SK-N-SH (cell line): ENCODE results near the gene ZSWIM1. TPM values are rescaled to one million over a fixed set of nuclear protein-coding genes. Genes with fewer than 3 reads are reported as not detected.

Experiments used
- CTCF ChIA-PET: fragments of 300-600, 350-600 bp; formaldehyde crosslinking; extraction: SDS; loops from one replicate; lab custom pipeline; 2021; lab: Yijun Ruan, JAX
- POLR2A ChIA-PET: fragments of 350-600 bp; sonication (Branson Sonifier 250); formaldehyde crosslinking; extraction: SDS; loops from one replicate; lab custom pipeline; 2020; ENCODE audit warnings: antibody characterized with exemption, inconsistent platforms; lab: Yijun Ruan, JAX
- DNase-seq: peaks from one replicate; pipeline ENCODE4 v3.0.0; 2012
- H2AFZ ChIP-seq: fragments of 200-600 bp; sonication (generic); 2 replicates; pipeline ENCODE4 v1.8.1; 2016; ENCODE audit warnings: antibody characterized with exemption, mild to moderate bottlenecking, low read depth
- H3F3A ChIP-seq: fragments of 200-600 bp; sonication (generic); replicated peaks from 2 replicates; pipeline ENCODE3; 2016; ENCODE audit warnings: antibody characterized with exemption, mild to moderate bottlenecking; ENCODE audit not compliant: insufficient read depth
- H3K27ac ChIP-seq, 2 experiments: fragments of 200-500 bp in 1 of 2; fragments of 200-600 bp in 1 of 2; sonication (Bioruptor generic) in 1 of 2; sonication (generic), shearing (Covaris generic) in 1 of 2; 2 replicates each; pipeline versions ENCODE4 v1.5.1 to v1.6.1; 2014 to 2016; ENCODE audit warnings: low read depth in 2 of 2, inconsistent platforms in 1 of 2, low read length in 1 of 2, mild to moderate bottlenecking in 1 of 2, mixed read lengths in 1 of 2
- H3K27me3 ChIP-seq: fragments of 200-600 bp; sonication (generic), shearing (Covaris generic); 2 replicates; pipeline ENCODE4 v1.6.1; 2016; ENCODE audit warnings: mixed run types; ENCODE audit not compliant: insufficient read depth
- H3K36me3 ChIP-seq, 2 experiments: fragments of 200-500 bp in 1 of 2; fragments of 200-600 bp in 1 of 2; sonication (Bioruptor generic) in 1 of 2; sonication (generic) in 1 of 2; replicated peaks in 1 of 2; 2 replicates each; pipeline versions ENCODE3 to v1.5.1; 2014 to 2016; ENCODE audit warnings: low read length in 1 of 2, mild to moderate bottlenecking in 1 of 2; ENCODE audit not compliant: insufficient read depth in 2 of 2, control insufficient read depth in 1 of 2
- H3K4me1 ChIP-seq, 2 experiments: fragments of 200-500 bp in 1 of 2; fragments of 200-600 bp in 1 of 2; sonication (Bioruptor generic) in 1 of 2; sonication (generic), shearing (Covaris generic) in 1 of 2; 2 replicates each; pipeline versions ENCODE4 v1.5.1 to v1.6.1; 2014 to 2016; ENCODE audit warnings: low read depth in 1 of 2, low read length in 1 of 2, mixed run types in 1 of 2; ENCODE audit not compliant: insufficient read depth in 2 of 2, control insufficient read depth in 1 of 2
- H3K4me2 ChIP-seq: fragments of 200-600 bp; sonication (generic), shearing (Covaris generic); 2 replicates; pipeline ENCODE4 v1.6.1; 2017; ENCODE audit warnings: mixed run types
- H3K4me3 ChIP-seq, 2 experiments: fragments of 200-500 bp in 1 of 2; fragments of 200-600 bp in 1 of 2; sonication (Bioruptor generic) in 1 of 2; sonication (generic), shearing (Covaris generic) in 1 of 2; 2 replicates each; pipeline versions ENCODE4 v1.5.1 to v1.8.1; 2014 to 2016; ENCODE audit warnings: low read depth in 2 of 2, inconsistent platforms in 1 of 2, low read length in 1 of 2, mild to moderate bottlenecking in 1 of 2, mixed read lengths in 1 of 2, moderate library complexity in 1 of 2
- H3K79me2 ChIP-seq: fragments of 200-600 bp; sonication (generic); 2 replicates; pipeline ENCODE4 v1.8.1; 2017; ENCODE audit warnings: mild to moderate bottlenecking; ENCODE audit not compliant: insufficient read depth
- H3K9ac ChIP-seq: fragments of 200-600 bp; sonication (generic); 2 replicates; pipeline ENCODE4 v1.6.1; 2017; ENCODE audit warnings: mixed run types
- H3K9me2 ChIP-seq: fragments of 200-600 bp; sonication (generic); 2 replicates; pipeline ENCODE4 v1.6.1; 2017; ENCODE audit warnings: mixed run types
- H3K9me3 ChIP-seq: fragments of 200-600 bp; sonication (generic); 2 replicates; pipeline ENCODE4 v1.6.1; 2017; ENCODE audit warnings: mixed run types, mild to moderate bottlenecking, moderate library complexity
- H4K20me1 ChIP-seq: fragments of 200-600 bp; sonication (generic); 2 replicates; pipeline ENCODE4 v1.6.1; 2017; ENCODE audit warnings: mild to moderate bottlenecking, mixed run types; ENCODE audit not compliant: insufficient read depth
- EP300 ChIP-seq, 2 experiments: IDR thresholded peaks; 2 replicates each; pipeline versions ENCODE4 v1.4.0 to v1.6.1; 2012; ENCODE audit warnings: borderline replicate concordance in 1 of 2, low read depth in 1 of 2, low read length in 1 of 2
- EZH2phosphoT487 ChIP-seq: fragments of 200-600 bp; sonication (generic); IDR thresholded peaks from 2 replicates; pipeline ENCODE4 v1.6.1; 2017; ENCODE audit warnings: low read depth, mixed run types, mild to moderate bottlenecking, antibody characterized with exemption, moderate library complexity, borderline replicate concordance
- GABPA ChIP-seq: IDR thresholded peaks from 2 replicates; pipeline ENCODE4 v1.4.0; 2012; ENCODE audit warnings: low read depth, mild to moderate bottlenecking
- GATA2 ChIP-seq: sonication (generic); formaldehyde crosslinking; IDR thresholded peaks from 2 replicates; pipeline ENCODE4 v1.5.0; 2020; ENCODE audit warnings: mild to moderate bottlenecking, missing genetic modification reagents
- JUND ChIP-seq: IDR thresholded peaks from 2 replicates; pipeline ENCODE4 v1.4.0; 2012
- NFIC ChIP-seq: IDR thresholded peaks from 2 replicates; pipeline ENCODE4 v1.4.0; 2012; ENCODE audit warnings: borderline replicate concordance
- RAD21 ChIP-seq: IDR thresholded peaks from 2 replicates; pipeline ENCODE4 v1.6.1; 2012; ENCODE audit warnings: mild to moderate bottlenecking, low read length
- RXRA ChIP-seq: IDR thresholded peaks from 2 replicates; pipeline ENCODE4 v1.4.0; 2012; ENCODE audit warnings: low read depth, mild to moderate bottlenecking, borderline replicate concordance
- SMC3 ChIP-seq: IDR thresholded peaks from 2 replicates; pipeline ENCODE4 v1.6.1; 2012; ENCODE audit warnings: low read depth, low read length, improper control_type of control experiment
- TCF12 ChIP-seq: IDR thresholded peaks from 2 replicates; pipeline ENCODE4 v1.4.0; 2012
- TEAD4 ChIP-seq: IDR thresholded peaks from 2 replicates; pipeline ENCODE4 v1.4.0; 2012; ENCODE audit warnings: mild to moderate bottlenecking, borderline replicate concordance; ENCODE audit not compliant: insufficient read depth
- WGBS: methylation state at CpG from one replicate; pipeline ENCODE4 v1.1.6; 2017; ENCODE audit warnings: low lambda C conversion rate; 5-methylcytosine and 5-hydroxymethylcytosine counted together
- polyA plus RNA-seq, 3 experiments: library from polyadenylated mRNA; depleted of rRNA; stranded (reverse); fragments of >200 nt; gene quantifications; 2 replicates each; pipeline ENCODE4 v1.2.3, GENCODE V29; 2012
- TF ChIP-seq, protein P1 (sequence below): fragments of 150-350 bp; IDR thresholded peaks from 2 replicates; pipeline ENCODE4 v1.6.1; 2016; ENCODE audit warnings: mild to moderate bottlenecking, low read depth, low read length
- TF ChIP-seq, protein P2 (sequence below): IDR thresholded peaks from 2 replicates; pipeline ENCODE4; 2012
- TF ChIP-seq, protein P3 (sequence below): IDR thresholded peaks from 2 replicates; pipeline ENCODE4 v1.4.0; 2012; ENCODE audit warnings: low read depth

The ZSWIM1 gene
- polyA plus RNA-seq, 1 of the 3 experiments (the other 2 are of a cell fraction), result 1.8 TPM

DNA sequence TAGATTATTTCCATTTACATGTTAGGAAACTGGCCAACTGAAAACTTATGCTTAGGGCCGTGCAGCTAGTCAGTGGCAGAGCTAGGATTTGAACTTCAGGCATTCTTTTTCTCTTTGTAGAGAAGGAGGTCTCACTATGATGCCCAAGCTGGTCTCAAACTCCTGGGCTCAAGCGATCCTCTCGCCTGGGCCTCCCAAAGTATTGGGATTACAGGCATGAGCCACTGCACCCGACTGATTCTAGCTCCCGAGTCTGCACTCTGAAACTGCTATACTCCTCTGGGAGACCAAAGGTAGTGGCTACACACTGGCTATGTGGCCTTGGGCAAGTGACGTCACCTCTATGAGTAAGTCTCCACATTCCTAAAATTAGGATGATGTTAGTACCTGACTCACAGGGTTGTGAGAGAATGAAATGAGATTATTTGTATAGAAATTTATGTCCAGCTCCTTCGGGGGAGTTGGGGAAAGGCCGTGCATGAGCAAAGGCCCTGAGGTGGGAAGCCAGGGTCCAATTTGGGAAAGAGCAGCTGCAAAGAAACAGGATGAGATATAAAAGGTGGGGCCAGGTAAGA, 24.6 kb downstream of the ZSWIM1 start:
- TF ChIP-seq EZH2phosphoT487 (no peak), GABPA (no peak), EP300 (IDR thresholded peaks at IDR 0.05; ENCODE audit: borderline replicate concordance in 1 of 2, low read depth in 1 of 2, low read length in 1 of 2) (no peak)
- TF ChIP-seq, all 33 proteins: peak for 0
- H3K36me3 ChIP-seq, result peaks cover 33 to 37% of the 10 kb centered on the region in 2 experiments
- no peaks in the 10 kb centered on the region for H3K9me2 ChIP-seq
- H3K27ac ChIP-seq, result no peak overlapping the region
- ChIA-PET POLR2A (interaction anchor here (0.6 kb wide), 1 partner anchor 9 kb away, joined by 3 read pairs; no protein-coding TSS in a partner anchor), CTCF (interaction anchor here (0.7 to 1.6 kb wide), 5 partner anchors 8 to 107 kb away, joined by 3 to 4 read pairs (median 4); no protein-coding TSS in a partner anchor)
- no peak overlapping the region for H3K4me3 ChIP-seq
- DNase-seq, result no peak
- no peak overlapping the region for H3K9ac ChIP-seq
- peaks cover 14% of the 10 kb centered on the region for H3F3A ChIP-seq
- peaks cover 10% of the 10 kb centered on the region for H3K79me2 ChIP-seq
- WGBS, result 83% methylated on average over 7 of the region's 8 CpGs
- peaks cover 0 to 3% of the 10 kb centered on the region in 2 experiments; a peak in 1 of 4 replicates for H3K4me1 ChIP-seq
- no peaks in the 10 kb centered on the region for H3K9me3 ChIP-seq
- no peak overlapping the region for H2AFZ ChIP-seq
- no peaks in the 10 kb centered on the region; the same call in 1 of the 2 replicates for H4K20me1 ChIP-seq
- H3K27me3 ChIP-seq, result no peaks in the 10 kb centered on the region
- no peak overlapping the region for H3K4me2 ChIP-seq

DNA sequence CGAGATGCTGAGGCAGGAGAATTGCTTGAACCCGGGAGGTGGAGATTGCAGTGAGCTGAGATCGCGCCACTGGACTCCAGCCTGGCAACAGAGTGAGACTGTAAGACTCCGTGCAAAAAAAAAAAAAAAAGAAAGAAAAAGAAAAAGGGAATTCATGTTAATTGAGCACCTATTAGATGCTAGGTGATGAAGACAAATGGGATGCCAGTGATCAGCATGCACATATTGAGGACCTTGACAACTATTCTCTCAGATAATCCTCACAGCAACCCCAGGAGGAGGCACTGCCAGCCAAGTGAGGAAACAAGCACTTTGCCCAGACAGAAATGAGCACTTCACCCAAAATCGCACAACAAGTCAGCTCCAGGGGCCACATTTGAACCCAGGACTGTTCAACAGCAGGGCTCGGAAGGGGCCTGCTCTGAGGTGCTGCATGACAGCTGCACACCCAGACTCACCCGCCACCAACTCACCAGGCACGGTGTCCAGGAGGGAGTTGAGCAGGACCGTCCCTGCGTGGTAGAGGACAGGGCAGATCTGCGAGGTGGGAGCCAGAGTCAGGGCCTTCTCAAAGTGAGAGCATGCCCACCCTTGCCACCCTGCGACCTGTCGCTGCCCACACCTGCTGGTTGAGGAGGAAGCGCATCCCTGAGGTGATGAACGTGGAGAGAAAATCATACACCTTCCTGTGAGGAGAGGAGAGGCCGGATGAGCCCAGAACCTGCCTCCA, 26.4 kb downstream of the ZSWIM1 start:
- Histone ChIP-seq H3K36me3 (peaks cover 30% of the 10 kb centered on the region in 2 experiments), H3F3A (peaks cover 12% of the 10 kb centered on the region), H3K4me3 (no peak overlapping the region), H3K9me2 (no peaks in the 10 kb centered on the region), H3K27ac (no peak overlapping the region), H3K4me1 (peaks cover 2 to 5% of the 10 kb centered on the region in 2 experiments; a peak in 1 of 4 replicates), H2AFZ (no peak overlapping the region), H3K9me3 (no peaks in the 10 kb centered on the region), H3K9ac (no peak overlapping the region), H3K27me3 (no peaks in the 10 kb centered on the region), H3K4me2 (no peak overlapping the region), H3K79me2 (peaks cover 10% of the 10 kb centered on the region), H4K20me1 (no peaks in the 10 kb centered on the region; the same call in 1 of the 2 replicates)
- TF ChIP-seq NFIC (no peak), RXRA (no peak), GATA2 (CRISPR knock-in tag) (no peak), TCF12 (no peak), GABPA (no peak), TEAD4 (no peak), SMC3 (no peak), JUND (no peak), RAD21 (no peak)
- TF ChIP-seq, protein P1, sequence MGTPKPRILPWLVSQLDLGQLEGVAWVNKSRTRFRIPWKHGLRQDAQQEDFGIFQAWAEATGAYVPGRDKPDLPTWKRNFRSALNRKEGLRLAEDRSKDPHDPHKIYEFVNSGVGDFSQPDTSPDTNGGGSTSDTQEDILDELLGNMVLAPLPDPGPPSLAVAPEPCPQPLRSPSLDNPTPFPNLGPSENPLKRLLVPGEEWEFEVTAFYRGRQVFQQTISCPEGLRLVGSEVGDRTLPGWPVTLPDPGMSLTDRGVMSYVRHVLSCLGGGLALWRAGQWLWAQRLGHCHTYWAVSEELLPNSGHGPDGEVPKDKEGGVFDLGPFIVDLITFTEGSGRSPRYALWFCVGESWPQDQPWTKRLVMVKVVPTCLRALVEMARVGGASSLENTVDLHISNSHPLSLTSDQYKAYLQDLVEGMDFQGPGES, result no peak
- TF ChIP-seq, protein P2, sequence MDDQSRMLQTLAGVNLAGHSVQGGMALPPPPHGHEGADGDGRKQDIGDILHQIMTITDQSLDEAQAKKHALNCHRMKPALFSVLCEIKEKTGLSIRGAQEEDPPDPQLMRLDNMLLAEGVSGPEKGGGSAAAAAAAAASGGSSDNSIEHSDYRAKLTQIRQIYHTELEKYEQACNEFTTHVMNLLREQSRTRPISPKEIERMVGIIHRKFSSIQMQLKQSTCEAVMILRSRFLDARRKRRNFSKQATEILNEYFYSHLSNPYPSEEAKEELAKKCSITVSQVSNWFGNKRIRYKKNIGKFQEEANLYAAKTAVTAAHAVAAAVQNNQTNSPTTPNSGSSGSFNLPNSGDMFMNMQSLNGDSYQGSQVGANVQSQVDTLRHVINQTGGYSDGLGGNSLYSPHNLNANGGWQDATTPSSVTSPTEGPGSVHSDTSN, result no peak
- TF ChIP-seq, protein P3, sequence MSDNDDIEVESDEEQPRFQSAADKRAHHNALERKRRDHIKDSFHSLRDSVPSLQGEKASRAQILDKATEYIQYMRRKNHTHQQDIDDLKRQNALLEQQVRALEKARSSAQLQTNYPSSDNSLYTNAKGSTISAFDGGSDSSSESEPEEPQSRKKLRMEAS, result no peak
- no peak for DNase-seq
- ChIA-PET CTCF (interaction anchor here (0.9 to 2.0 kb wide), 2 partner anchors 15 to 17 kb away, joined by 3 to 8 read pairs; no protein-coding TSS in a partner anchor), POLR2A (interaction anchor here (1.1 to 1.3 kb wide), 2 partner anchors 8 to 12 kb away, joined by 3 to 4 read pairs; no protein-coding TSS in a partner anchor)
- 96% methylated on average over 14 of the region's 17 CpGs for WGBS
